ENCODE results near the gene CRELD1.
"Not testable (repeated sequence)": the region's sequence is repeated elsewhere in the genome, so short reads cannot be mapped to it uniquely, and the experiment has no call there.

Gene CRELD1

GRCh38 chr3:9918261-9919038 is 15.2 kb upstream of the CRELD1 start:
- DNase-seq (ENCODE audit: insufficient read length): no peak
- no peak for TF ChIP-seq POLR2A (IDR thresholded peaks at IDR 0.05; ENCODE audit: low read depth, low read length)
- TF ChIP-seq TAF1 (IDR thresholded peaks at IDR 0.05; ENCODE audit: borderline replicate concordance, low read depth, low read length): no peak
- no peak for TF ChIP-seq POLR2AphosphoS5 (IDR thresholded peaks at IDR 0.05; ENCODE audit: low read depth, low read length)
- FAIRE-seq: no peak

GRCh38 chr3:9928158-9928557 is 5.5 kb upstream of the CRELD1 start:
- DNase-seq (ENCODE audit: insufficient read length) (no peak), FAIRE-seq (no peak)
- no peak for TF ChIP-seq TAF1 (IDR thresholded peaks at IDR 0.05; ENCODE audit: borderline replicate concordance, low read depth, low read length)
- TF ChIP-seq POLR2AphosphoS5 (IDR thresholded peaks at IDR 0.05; ENCODE audit: low read depth, low read length): no peak
- TF ChIP-seq POLR2A (IDR thresholded peaks at IDR 0.05; ENCODE audit: low read depth, low read length): no peak

GRCh38 chr3:9930804-9931418 is 2.7 kb upstream of the CRELD1 start:
- FAIRE-seq (no peak), DNase-seq (ENCODE audit: insufficient read length) (no peak)
- TF ChIP-seq TAF1 (IDR thresholded peaks at IDR 0.05; ENCODE audit: borderline replicate concordance, low read depth, low read length): no peak
- no peak for TF ChIP-seq POLR2AphosphoS5 (IDR thresholded peaks at IDR 0.05; ENCODE audit: low read depth, low read length)
- no peak for TF ChIP-seq POLR2A (IDR thresholded peaks at IDR 0.05; ENCODE audit: low read depth, low read length)

- DNase-seq (ENCODE audit: insufficient read length): no peak
- TF ChIP-seq POLR2AphosphoS5 (IDR thresholded peaks at IDR 0.05; ENCODE audit: low read depth, low read length) (no peak), POLR2A (IDR thresholded peaks at IDR 0.05; ENCODE audit: low read depth, low read length) (no peak)
- FAIRE-seq: no peak
Measured at GRCh38 chr3:9932535-9932842, 1.1 kb upstream of the CRELD1 start.

GRCh38 chr3:9932843-9933560 is 632 bp upstream of the CRELD1 start:
- FAIRE-seq (peak; percentile 83), DNase-seq (ENCODE audit: insufficient read length) (peak; percentile 82)
- TF ChIP-seq TAF1 (IDR thresholded peaks at IDR 0.05; ENCODE audit: borderline replicate concordance, low read depth, low read length) (no peak), POLR2A (IDR thresholded peaks at IDR 0.05; ENCODE audit: low read depth, low read length) (no peak; the same call in 1 of the 2 replicates), POLR2AphosphoS5 (IDR thresholded peaks at IDR 0.05; ENCODE audit: low read depth, low read length) (no peak)

- FAIRE-seq (no peak), DNase-seq (ENCODE audit: insufficient read length) (no peak)
- TF ChIP-seq TAF1 (IDR thresholded peaks at IDR 0.05; ENCODE audit: borderline replicate concordance, low read depth, low read length) (no peak), POLR2AphosphoS5 (IDR thresholded peaks at IDR 0.05; ENCODE audit: low read depth, low read length) (no peak), POLR2A (IDR thresholded peaks at IDR 0.05; ENCODE audit: low read depth, low read length) (no peak)
Measured at GRCh38 chr3:9934235-9934621, 594 bp downstream of the CRELD1 start.

GRCh38 chr3:9934993-9935392 is 1.4 kb downstream of the CRELD1 start:
- FAIRE-seq (no peak), DNase-seq (ENCODE audit: insufficient read length) (no peak)
- TF ChIP-seq POLR2AphosphoS5 (IDR thresholded peaks at IDR 0.05; ENCODE audit: low read depth, low read length): no peak
- no peak for TF ChIP-seq TAF1 (IDR thresholded peaks at IDR 0.05; ENCODE audit: borderline replicate concordance, low read depth, low read length)
- TF ChIP-seq POLR2A (IDR thresholded peaks at IDR 0.05; ENCODE audit: low read depth, low read length): no peak

GRCh38 chr3:9935966-9936510 is 2.4 kb downstream of the CRELD1 start:
- no peak for TF ChIP-seq POLR2A (IDR thresholded peaks at IDR 0.05; ENCODE audit: low read depth, low read length)
- DNase-seq (ENCODE audit: insufficient read length) (no peak), FAIRE-seq (no peak)

- no peak for DNase-seq (ENCODE audit: insufficient read length)
- FAIRE-seq: no peak
- TF ChIP-seq TAF1 (IDR thresholded peaks at IDR 0.05; ENCODE audit: borderline replicate concordance, low read depth, low read length) (no peak), POLR2AphosphoS5 (IDR thresholded peaks at IDR 0.05; ENCODE audit: low read depth, low read length) (no peak), POLR2A (IDR thresholded peaks at IDR 0.05; ENCODE audit: low read depth, low read length) (no peak)
Measured at GRCh38 chr3:9937486-9938238, 4.0 kb downstream of the CRELD1 start.

- DNase-seq (ENCODE audit: insufficient read length): no peak
- TF ChIP-seq POLR2A (IDR thresholded peaks at IDR 0.05; ENCODE audit: low read depth, low read length) (no peak), POLR2AphosphoS5 (IDR thresholded peaks at IDR 0.05; ENCODE audit: low read depth, low read length) (no peak)
- FAIRE-seq: no peak
Measured at GRCh38 chr3:9938966-9939365, 5.3 kb downstream of the CRELD1 start.

GRCh38 chr3:9939906-9940305 is 6.3 kb downstream of the CRELD1 start:
- not testable (repeated sequence) for DNase-seq (ENCODE audit: insufficient read length)

More at GRCh38 chr3:9939906-9940305, 6.3 kb downstream of the CRELD1 start:
- not testable (repeated sequence) for FAIRE-seq
